Measurements from ENCODE around the gene TLE5. TPM values are rescaled to one million over a fixed set of nuclear protein-coding genes. Genes with fewer than 3 reads are reported as not detected.

The TLE5 gene
- total RNA-seq, 1 donor from 2014 or later = 302 TPM

DNA sequence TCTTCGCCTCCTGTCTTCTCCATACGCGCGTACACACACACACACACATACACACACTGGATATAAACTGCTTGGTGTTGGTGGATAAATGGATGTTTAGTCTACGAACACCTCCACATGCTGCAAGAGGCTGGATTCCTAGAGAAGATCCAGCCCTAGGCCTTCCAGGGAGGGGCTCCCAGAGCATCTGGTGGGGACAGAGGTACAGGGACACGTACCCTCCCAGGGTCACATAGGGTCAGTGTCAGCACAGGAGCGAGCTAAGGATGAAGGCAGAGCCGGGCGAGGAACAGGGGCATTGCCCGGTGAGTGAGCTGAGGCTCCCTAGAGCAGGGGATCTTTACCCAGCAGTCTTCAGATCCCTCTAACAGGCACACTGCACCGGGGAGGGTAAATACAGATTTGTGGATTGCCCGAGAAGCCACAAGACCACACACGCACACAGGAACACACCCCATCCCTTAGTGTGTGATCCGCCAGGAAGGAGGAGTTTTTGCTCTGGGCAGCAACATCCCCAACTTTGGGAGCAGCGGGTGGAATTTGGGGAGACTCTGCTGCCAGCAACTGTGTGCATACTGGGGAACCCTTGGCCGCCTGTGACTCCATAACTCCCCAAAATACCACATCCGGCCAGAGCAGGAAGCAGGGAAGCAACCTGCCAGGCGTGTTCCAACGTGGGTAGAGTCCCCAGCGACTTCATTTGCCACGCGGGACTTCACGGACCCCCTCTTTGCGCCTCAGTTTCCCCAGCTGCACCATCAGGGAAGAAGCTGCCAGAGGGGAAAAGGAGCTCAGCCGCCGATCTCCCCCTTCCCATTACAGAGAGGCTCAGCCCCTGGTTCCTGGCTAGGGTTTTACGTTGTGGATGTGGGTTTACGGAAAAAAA is 27.4 kb downstream of the TLE5 start:
- peaks cover 32% of the 10 kb centered on the region for H3K4me1 Mint-ChIP-seq (ENCODE audit: unreplicated experiment)
- TF ChIP-seq CTCF (conservative IDR thresholded peaks at IDR 0.05) = no peak
- H3K4me3 Mint-ChIP-seq = peak overlapping the region; percentile 93
- peaks cover 40% of the 10 kb centered on the region for H3K27me3 Mint-ChIP-seq
- no peaks in the 10 kb centered on the region for H3K36me3 Mint-ChIP-seq
- DNase-seq (ENCODE audit: extremely low spot score, unreplicated experiment) = no peak
- H3K9me3 Mint-ChIP-seq = no peaks in the 10 kb centered on the region
- H3K27ac Mint-ChIP-seq = peak overlapping the region; percentile 96

DNA sequence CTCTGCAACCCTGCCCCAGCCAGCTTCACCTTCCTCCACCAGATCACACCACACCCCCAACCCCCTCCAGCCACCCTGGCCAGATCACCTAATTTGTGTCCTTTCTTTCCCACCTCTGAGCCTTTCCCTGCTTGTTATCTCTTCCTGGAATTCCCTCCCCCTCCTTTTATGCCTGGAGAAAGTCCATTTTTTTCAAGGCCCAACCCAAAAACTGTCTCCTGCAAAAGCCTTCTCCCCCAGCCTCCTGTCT is 28.0 kb downstream of the TLE5 start:
- peak overlapping the region; percentile 96 for H3K27ac Mint-ChIP-seq
- no peaks in the 10 kb centered on the region for H3K36me3 Mint-ChIP-seq
- TF ChIP-seq CTCF (conservative IDR thresholded peaks at IDR 0.05) = no peak
- H3K4me3 Mint-ChIP-seq = peak overlapping the region; percentile 93
- peaks cover 26% of the 10 kb centered on the region for H3K4me1 Mint-ChIP-seq (ENCODE audit: unreplicated experiment)
- H3K27me3 Mint-ChIP-seq = peaks cover 41% of the 10 kb centered on the region
- DNase-seq (ENCODE audit: extremely low spot score, unreplicated experiment) = no peak
- no peaks in the 10 kb centered on the region for H3K9me3 Mint-ChIP-seq

DNA sequence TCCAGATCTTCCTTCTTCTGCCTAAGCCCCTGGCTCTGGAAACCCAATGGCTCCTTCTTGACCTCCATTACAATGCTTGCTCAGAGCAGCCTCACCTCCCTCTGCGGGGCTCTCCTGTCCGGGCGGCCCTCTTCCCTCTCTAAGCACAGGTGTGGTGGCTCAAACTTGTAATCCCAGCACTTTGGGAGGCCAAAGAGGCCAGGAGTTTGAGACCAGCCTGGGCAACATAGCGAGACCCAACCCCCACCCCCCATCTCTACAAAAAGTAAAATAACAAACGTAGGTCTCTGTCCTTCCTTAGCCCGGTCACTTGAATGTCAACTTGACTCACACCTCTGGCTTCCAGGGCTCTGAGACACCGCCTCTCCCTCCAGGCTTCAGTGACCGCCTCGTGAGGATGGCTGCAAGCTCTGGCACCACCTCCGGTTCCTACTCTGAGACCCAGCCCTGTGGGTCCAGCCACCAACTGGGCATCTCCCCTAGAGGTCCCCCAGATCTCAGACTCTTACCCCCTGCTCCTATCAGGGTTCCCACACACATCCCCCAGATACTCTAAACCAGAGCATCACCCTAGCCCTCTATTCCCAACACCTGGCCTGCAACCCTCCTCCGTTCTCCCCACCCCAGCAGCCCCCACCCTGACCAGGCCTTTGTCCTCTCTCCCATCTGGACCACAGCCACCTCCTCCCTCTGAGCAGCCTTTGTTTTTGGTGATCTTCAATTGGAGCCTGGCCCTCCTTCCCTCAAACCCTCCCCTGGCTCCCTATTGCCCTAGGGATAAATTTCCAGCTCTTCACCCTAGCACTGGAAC is 28.5 kb downstream of the TLE5 start:
- H3K36me3 Mint-ChIP-seq = no peaks in the 10 kb centered on the region
- H3K4me3 Mint-ChIP-seq = peak overlapping the region; percentile 93
- DNase-seq (ENCODE audit: extremely low spot score, unreplicated experiment) = no peak
- TF ChIP-seq CTCF (conservative IDR thresholded peaks at IDR 0.05) = no peak
- no peaks in the 10 kb centered on the region for H3K9me3 Mint-ChIP-seq
- H3K27me3 Mint-ChIP-seq = peaks cover 41% of the 10 kb centered on the region
- peaks cover 24% of the 10 kb centered on the region for H3K4me1 Mint-ChIP-seq (ENCODE audit: unreplicated experiment)
- H3K27ac Mint-ChIP-seq = peak overlapping the region; percentile 96

- H3K36me3 Mint-ChIP-seq = peaks cover 3% of the 10 kb centered on the region
- no peak for DNase-seq (ENCODE audit: extremely low spot score, unreplicated experiment)
- H3K27me3 Mint-ChIP-seq = peaks cover 52% of the 10 kb centered on the region
- peak overlapping the region; percentile 70 for H3K4me3 Mint-ChIP-seq
- TF ChIP-seq CTCF (conservative IDR thresholded peaks at IDR 0.05) = no peak
- H3K9me3 Mint-ChIP-seq = no peaks in the 10 kb centered on the region
- peak overlapping the region; percentile 70 for H3K27ac Mint-ChIP-seq
- peaks cover 24% of the 10 kb centered on the region for H3K4me1 Mint-ChIP-seq (ENCODE audit: unreplicated experiment)
Measured at GRCh38 chr19:3031607-3031867, 30.8 kb downstream of the TLE5 start.

DNA sequence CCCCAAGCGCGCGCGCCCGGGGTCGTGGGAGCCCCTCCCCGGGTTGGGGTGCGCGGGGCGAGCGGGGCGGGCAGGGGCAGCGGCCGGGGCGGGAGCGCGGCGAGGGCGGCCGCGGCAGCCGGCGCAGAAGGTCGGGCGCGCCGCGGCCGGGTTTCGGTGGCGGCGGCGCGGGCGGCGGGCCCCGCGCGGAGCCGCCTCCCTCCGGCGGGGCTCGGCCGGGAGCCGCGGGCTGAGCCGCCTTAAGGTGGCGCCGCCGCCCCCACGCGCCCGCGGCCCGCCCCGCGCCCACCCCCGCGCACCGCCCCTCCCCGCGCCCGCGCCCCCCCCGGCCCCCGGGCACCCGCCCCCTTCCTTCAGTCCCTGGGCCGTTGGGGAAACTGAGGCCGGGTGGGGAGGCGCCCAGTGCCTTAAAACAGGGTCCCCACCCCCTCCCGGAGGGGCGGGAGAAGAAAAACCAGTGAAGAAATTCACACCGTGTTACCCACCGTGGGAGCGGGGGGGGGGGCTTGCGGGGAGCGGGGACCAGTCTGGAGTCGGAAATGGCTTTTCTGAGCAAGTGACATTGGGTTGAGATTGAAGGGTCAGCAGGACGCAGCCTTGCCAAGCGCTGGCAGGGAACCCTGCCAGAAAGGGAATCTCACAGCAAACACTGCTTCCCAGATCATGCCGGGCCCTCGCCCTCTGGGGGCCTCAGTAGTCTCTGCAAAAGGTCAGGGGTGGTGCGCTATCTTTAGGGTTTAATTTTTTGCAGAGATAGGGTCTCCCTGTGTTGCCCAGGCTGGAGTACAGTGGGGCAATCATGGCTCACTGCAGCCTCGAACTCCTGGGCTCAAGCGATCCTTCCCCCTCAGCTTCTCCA is 33.0 kb downstream of the TLE5 start, which contains the start of gene TLE2:
Gene TLE2, minus strand, starts transcription at position 216 of the 859 bp plus-strand sequence. CDS start 376 bp downstream, outside the sequence.
- Mint-ChIP-seq H3K27ac (peak within 1 kb of the TSS; percentile 56), H3K4me1 (ENCODE audit: unreplicated experiment) (peaks cover 18% of the 10 kb centered on the region), H3K9me3 (no peaks in the 10 kb centered on the region), H3K4me3 (peak within 1 kb of the TSS; percentile 81), H3K27me3 (peaks cover 50% of the 10 kb centered on the region), H3K36me3 (peaks cover 3% of the 10 kb centered on the region)
- TF ChIP-seq CTCF (conservative IDR thresholded peaks at IDR 0.05) = no peak
- DNase-seq (ENCODE audit: extremely low spot score, unreplicated experiment) = no peak

Data from type B pancreatic cell (in vitro differentiated cells).